GM19238 (cell line): ENCODE results near the gene CSMD2.

ENCODE experiments used
- DNase-seq: peaks from one replicate; pipeline ENCODE4 v3.0.0; 2011; ENCODE audit warnings: low spot score; ENCODE audit not compliant: insufficient read length

The CSMD2 gene

DNA sequence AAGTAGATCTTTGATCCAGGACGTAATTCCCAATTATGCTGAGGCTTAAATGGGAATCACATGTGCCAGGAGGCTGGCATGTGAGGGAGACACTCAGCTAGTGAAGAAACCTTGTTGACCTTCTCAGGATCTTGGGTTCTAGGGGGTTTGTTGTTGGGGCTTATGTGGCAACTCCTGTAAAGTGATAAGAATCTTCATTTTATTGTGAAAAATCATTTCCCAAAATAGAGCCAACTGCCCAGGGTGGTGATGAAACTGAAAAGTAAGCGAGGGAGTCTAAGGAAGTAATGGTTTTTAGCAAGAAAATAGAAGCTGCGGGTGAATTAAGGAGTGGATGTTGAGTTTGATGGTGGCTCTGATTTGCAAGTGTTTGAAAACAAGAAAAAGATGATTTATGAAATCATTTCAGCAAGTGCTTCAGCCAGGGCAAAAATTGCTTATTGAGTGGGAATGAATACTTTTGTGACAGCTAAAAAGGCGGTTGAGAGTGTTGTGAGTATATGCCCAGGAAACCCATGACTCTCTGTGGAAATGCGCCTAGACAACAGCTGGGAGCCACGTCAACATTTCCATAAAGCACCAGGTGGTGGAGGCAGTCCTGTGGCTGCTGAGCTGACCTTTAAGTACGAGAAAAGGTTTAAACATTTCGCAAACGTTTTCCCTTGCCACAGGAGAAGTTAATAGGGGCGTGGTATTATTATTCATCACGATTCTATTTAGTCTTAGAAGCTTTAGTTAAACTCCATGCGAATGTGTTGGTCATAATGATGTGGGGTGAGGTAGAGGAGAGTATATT, 198.5 kb downstream of the CSMD2 start:
- no peak for DNase-seq

DNA sequence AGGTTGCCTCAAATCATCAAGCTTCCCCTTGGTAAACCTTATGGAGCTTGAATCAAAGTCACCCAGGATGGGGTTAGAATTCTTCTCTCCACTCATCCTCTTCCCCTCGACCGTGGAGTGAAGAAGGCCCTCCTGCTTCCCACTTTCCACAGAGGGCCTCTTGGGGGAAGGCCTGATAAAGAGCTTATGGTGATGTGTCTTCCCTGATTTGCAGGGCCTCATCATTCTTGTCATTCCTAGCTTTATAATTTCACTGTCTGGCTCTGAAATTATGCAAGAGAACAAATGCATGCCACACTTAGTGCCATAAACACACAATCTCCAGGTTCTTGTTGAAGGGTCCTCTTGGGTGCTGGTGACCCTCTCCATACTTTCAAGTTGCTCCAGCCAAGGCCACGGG, 199.9 kb downstream of the CSMD2 start:
- DNase-seq, result no peak

DNA sequence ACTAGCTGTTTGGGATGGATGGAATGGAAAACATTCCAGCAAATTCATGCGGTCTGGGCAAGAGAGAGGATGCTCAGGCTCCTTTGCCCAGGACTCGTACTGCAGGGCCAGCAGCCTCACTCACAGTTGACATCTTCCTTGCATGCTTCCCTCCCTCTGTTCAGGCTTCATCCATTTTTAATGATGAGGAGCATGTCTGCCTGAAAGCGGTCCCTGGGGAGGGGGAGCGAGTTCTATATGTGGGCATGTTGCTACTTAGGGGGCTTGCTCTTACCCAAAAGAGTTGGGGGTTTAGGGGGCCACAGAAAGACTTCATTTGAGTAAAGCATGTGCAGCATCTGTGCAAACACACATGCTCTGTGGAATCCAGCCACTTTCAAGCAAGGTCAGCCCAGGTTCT, 203.0 kb downstream of the CSMD2 start:
- no peak for DNase-seq

GRCh38 chr1:33960188-33960895, 204.7 kb downstream of the CSMD2 start:
- DNase-seq, result no peak

- no peak for DNase-seq
These were observed 207.2 kb downstream of the CSMD2 start for GRCh38 chr1:33957854-33958253.

DNA sequence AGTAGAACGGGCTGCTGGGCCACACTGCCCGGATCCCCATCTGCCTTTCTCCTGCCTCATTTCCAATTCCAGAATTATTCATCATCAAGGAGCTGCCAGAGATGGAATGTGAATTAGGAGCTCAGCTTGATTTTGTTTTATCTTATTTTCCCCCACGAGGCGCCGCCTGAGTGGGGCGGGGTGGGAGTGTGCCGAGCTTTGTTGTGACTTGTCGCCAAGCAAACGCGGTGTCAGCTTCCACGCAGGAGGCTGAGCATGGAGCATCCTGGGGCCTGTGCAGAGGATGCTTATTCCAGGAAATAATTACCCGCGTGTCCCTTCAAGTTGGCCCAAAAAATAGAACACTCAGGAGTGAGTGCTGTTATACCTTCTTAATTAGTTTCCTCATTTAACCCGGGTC, 209.9 kb downstream of the CSMD2 start:
- DNase-seq, result no peak

GRCh38 chr1:33949570-33949969, 215.5 kb downstream of the CSMD2 start:
- no peak for DNase-seq

DNA sequence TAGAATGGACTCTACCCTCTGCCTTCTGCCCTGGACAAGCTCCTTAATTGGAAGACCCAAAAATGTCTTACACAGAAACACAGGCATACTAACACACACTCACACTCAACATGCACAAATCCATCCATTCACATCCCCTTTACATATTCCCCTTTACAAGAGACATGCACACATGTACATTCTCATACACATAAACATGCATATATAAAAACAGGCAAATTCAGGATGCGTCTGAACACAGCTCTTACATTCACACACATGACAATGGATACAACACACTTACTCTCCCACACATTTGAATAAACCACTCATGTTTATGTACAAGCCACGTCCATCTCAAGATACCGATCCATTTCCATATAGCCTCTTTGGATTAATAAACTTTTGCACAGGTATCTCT, 216.7 kb downstream of the CSMD2 start:
- no peak for DNase-seq

GRCh38 chr1:33946836-33947235, 218.2 kb downstream of the CSMD2 start:
- no peak for DNase-seq

DNA sequence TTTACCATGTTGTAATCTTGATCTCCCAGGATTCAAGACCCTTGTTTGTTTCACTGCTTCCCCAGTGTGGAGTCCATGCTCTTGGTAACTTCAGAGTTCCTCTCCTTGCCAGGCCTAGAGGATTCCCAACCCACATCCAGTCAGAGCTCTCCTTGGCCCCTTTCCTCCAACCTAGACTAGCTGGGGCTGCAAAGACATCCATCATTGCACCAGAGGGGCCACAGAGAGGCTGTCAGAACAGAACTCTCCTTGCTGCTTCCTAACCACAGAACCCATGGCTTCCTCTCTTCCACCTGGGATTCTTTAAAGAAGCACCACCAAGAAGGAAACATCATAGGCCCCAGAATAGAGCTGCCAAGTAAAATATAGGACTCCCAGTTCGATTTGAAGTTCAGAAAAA, 220.2 kb downstream of the CSMD2 start:
- no peak for DNase-seq

DNA sequence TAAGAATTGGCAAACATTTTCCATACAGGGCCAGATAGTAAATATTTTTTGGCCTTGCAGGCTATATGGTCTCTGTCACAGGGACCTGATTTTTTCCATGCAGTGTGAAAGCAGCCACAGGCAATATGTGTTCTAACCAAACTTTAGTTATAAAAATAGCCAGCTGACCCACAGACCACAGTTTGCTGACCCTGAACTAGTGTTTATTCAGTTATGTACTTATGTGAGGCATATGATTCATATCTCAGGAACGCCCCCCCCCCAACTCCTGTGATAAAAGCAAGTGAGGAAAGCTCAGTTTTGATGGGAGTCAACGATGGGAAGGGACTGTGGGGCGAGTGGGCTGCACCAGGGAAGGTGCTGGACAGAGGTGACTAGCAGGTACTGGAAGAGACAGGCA, 221.1 kb downstream of the CSMD2 start:
- DNase-seq, result no peak

DNA sequence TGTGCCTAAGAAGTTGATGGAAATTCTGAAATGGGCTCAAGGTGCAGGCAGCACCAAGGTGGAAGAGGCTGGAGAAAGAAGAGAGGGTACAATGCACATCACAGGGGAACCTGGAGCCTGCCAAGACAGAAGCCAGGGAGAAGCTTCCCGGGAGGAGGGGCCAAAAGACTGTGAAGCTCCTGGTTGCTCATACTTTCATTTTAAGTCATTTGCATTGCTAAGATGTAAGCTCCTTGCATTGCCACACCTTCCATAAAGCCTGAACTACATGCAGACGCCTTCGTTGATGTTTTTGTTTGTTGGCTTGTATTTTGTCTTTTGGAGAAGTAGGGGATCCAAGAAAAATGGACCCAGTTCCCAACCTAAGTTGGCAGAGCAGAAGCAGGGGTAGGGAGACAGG, 232.2 kb downstream of the CSMD2 start:
- no peak for DNase-seq

DNA sequence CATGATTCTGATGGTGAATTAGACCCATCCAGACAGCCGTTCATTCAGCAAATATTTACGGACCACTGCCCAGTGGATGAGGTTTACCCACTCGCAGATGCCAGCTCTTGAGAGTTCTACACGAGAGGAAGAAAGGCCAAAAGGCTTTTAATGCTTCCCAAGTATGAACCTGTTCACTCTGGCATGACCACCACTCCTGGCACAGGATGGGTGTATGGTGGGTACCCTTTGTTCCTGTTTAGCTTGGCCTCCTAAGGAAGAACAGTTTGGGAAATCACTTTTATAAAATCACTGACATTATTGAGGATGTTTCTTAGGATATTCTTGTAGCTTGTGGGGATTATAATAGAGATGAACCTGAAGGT, 233.9 kb downstream of the CSMD2 start:
- DNase-seq, result no peak

DNA sequence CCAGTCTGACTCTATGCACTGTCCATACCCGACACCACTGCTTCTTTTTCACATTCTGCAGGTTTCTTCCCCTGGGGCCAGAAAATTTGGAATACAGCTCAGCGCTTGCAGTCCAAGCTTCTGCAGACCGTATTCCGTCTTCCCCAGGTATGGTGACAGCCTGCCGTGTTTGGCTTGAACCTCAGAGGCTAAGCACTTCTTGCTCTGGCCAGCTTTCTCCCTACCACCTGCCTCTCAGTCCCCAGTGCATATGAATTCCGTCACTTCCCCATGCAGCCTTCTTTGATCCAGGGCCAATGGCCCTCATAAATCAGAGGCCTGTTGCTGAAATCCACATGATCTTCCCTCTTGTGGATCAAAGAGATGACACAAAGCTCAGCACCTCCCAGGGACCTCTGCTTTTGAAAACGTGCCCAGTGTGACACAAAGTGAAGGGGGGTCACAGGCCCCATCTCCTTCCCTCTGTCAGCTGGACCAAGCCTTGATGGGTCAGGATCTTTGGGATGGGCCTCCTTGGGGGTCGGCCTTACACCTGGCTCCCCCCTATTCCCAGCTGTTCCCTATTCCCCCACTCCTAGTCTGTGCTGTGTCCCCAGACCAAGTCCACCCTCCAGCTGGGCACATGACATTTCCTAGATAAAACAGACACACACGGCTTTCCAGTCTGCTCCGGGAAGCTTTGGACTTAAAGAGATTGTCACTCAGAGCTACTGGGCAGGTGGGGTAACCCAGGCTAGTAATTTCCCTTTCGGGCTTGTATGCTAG, 234.5 kb downstream of the CSMD2 start:
- no peak for DNase-seq

GRCh38 chr1:33928251-33928650, 236.8 kb downstream of the CSMD2 start:
- no peak for DNase-seq

GRCh38 chr1:33927721-33928120, 237.3 kb downstream of the CSMD2 start:
- DNase-seq, result no peak

GRCh38 chr1:33925586-33925985, 239.4 kb downstream of the CSMD2 start:
- no peak for DNase-seq

- DNase-seq, result no peak
These were observed 243.7 kb downstream of the CSMD2 start for GRCh38 chr1:33921281-33921680.

GRCh38 chr1:33918368-33918767, 246.7 kb downstream of the CSMD2 start:
- DNase-seq, result no peak

GRCh38 chr1:33916786-33917185, 248.2 kb downstream of the CSMD2 start:
- DNase-seq, result no peak

DNA sequence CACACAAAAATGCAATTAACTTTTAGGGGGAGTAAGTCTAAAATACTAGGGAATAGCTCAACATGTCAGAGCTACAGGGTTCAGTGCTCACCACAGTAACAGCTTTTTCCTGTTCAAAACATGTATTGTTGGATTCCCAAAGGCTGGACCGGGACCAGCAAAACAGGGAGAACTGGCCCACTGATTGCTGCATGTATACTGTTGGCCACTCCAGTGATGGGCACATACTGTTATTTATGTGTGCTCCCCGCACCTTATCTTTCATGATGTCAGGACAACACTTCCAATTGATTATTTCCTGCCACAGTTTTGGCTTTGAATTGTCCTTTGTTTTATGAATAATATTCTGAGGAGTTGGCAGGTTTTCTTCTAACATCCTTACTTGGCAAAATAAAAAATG, 250.5 kb downstream of the CSMD2 start:
- no peak for DNase-seq

GRCh38 chr1:33908324-33908956, 256.6 kb downstream of the CSMD2 start:
- DNase-seq, result no peak
